Measurements from ENCODE around the gene DST. TPM values are rescaled to one million over a fixed set of nuclear protein-coding genes. Genes with fewer than 3 reads are reported as not detected.
A peak's percentile ranks its signal among the peaks of the same experiment; 100 is the strongest.

DST gene
- total RNA-seq, 1 experiment from 2014 or later, result 144 TPM

DNA sequence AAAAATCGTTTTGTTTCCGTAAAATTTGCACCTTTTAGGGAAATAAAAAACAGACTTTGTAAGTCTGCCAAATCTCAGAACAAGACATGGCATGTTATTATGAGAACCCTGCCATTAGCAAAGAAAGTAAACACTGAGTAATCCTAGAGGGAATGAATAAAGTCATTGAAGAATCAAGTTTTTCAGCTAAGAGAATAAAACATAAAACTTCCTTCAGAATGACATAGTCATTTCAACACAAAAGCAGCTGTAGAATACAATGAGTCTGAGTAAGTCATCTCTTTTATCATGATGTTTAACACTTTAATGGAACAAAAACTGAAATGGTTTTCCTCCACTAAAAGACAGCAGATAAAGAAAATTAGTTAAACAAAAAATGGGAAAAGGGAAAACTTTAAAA is 10.3 kb upstream of the DST start (continued):
- TF ChIP-seq, protein P1, sequence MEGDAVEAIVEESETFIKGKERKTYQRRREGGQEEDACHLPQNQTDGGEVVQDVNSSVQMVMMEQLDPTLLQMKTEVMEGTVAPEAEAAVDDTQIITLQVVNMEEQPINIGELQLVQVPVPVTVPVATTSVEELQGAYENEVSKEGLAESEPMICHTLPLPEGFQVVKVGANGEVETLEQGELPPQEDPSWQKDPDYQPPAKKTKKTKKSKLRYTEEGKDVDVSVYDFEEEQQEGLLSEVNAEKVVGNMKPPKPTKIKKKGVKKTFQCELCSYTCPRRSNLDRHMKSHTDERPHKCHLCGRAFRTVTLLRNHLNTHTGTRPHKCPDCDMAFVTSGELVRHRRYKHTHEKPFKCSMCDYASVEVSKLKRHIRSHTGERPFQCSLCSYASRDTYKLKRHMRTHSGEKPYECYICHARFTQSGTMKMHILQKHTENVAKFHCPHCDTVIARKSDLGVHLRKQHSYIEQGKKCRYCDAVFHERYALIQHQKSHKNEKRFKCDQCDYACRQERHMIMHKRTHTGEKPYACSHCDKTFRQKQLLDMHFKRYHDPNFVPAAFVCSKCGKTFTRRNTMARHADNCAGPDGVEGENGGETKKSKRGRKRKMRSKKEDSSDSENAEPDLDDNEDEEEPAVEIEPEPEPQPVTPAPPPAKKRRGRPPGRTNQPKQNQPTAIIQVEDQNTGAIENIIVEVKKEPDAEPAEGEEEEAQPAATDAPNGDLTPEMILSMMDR (IDR thresholded peaks at IDR 0.05 in 2 of 3, conservative IDR thresholded peaks at IDR 0.05 in 1 of 3; ENCODE audit: borderline replicate concordance in 1 of 3, insufficient read depth in 1 of 3, low read depth in 2 of 3, low read length in 2 of 3), result no peak

DNA sequence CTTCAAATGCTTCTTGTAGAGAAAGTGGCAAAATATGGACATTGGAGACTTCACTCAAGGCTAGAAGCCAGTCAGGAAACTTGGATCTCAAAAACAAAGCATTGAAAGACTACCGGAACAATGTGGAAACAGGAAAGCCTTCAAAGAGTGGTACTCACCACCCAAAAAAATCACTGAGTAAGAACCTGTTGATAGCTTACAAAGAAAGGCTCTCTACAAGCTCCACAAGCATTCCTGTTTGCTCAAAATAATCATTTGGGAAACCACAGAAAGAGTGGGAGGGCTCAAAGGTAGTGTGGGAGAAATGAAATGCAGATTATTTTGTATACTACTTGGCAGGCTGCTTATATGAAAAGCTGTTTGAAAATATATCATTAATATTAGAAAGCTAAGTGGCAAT is 9.5 kb upstream of the DST start:
- ChIA-PET CTCF (no interaction called here), RAD21 (ENCODE audit: low non-redundant PET in 1 of 2, low total read pairs in 2 of 2, uncharacterized antibody in 2 of 2, unreplicated experiment in 2 of 2) (no interaction called here), POLR2A (interaction anchor here (1.0 to 1.2 kb wide), 2 partner anchors 9 to 11 kb away, joined by 3 to 4 read pairs; no protein-coding TSS in a partner anchor)
- Histone ChIP-seq H3K9ac (ENCODE audit: low read length) (no peak overlapping the region), H3K36me3 (ENCODE audit: control insufficient read depth in 1 of 2, insufficient read depth in 2 of 2, low read length in 2 of 2) (peaks cover 0 to 10% of the 10 kb centered on the region in 2 experiments; a peak in 1 of 4 replicates), H3K9me3 (ENCODE audit: control insufficient read depth in 1 of 2, insufficient read depth in 1 of 2, low read depth in 1 of 2, low read length in 2 of 2) (no peaks in the 10 kb centered on the region), H4K20me1 (ENCODE audit: insufficient read depth) (no peaks in the 10 kb centered on the region), H3K4me2 (ENCODE audit: low read length) (peak overlapping the region; percentile 37), H3K27ac (ENCODE audit: low read depth, low read length) (peak overlapping the region; percentile 86), H3K27me3 (ENCODE audit: insufficient read depth, low read length) (no peaks in the 10 kb centered on the region), H2AFZ (ENCODE audit: low read depth, low read length, poor library complexity, severe bottlenecking) (no peak overlapping the region), H3K79me2 (ENCODE audit: insufficient read depth, low read length) (peaks cover 3% of the 10 kb centered on the region; the same call in 1 of the 2 replicates), H3K9me2 (ENCODE audit: insufficient read depth) (no peaks in the 10 kb centered on the region), H3K4me1 (ENCODE audit: control insufficient read depth in 1 of 2, insufficient read depth in 2 of 2, low read length in 2 of 2) (peaks cover 60 to 80% of the 10 kb centered on the region in 2 experiments), H3K4me3 (replicated peaks in 1 of 2; ENCODE audit: low read depth in 1 of 2, low read length in 2 of 2) (no peak overlapping the region)
- BruUV-seq (replicated peaks), result no TSS peak
- TF ChIP-seq SP1 (IDR thresholded peaks at IDR 0.05; ENCODE audit: low read depth) (peak; percentile 28; the same call in 1 of the 2 replicates), TCF7L2 (IDR thresholded peaks at IDR 0.05; ENCODE audit: borderline replicate concordance, extremely low read depth, insufficient read depth, insufficient read length) (no peak), ZFX (IDR thresholded peaks at IDR 0.05) (no peak), SRF (IDR thresholded peaks at IDR 0.05; ENCODE audit: low read depth) (no peak), EZH2 (IDR thresholded peaks at IDR 0.05) (no peak), ZNF274 (IDR thresholded peaks at IDR 0.05; ENCODE audit: low read depth, low read length) (no peak), FOSL1 (IDR thresholded peaks at IDR 0.05; ENCODE audit: low read depth) (no peak), EZH2phosphoT487 (IDR thresholded peaks at IDR 0.05; ENCODE audit: borderline replicate concordance) (no peak), YY1 (IDR thresholded peaks at IDR 0.05; ENCODE audit: extremely low read depth, insufficient replicate concordance, low read depth, low read length) (no peak), SIN3A (IDR thresholded peaks at IDR 0.05; ENCODE audit: low read depth) (no peak), EGR1 (IDR thresholded peaks at IDR 0.05; ENCODE audit: low read depth) (peak; percentile 41; the same call in 1 of the 2 replicates), POLR2AphosphoS5 (IDR thresholded peaks at IDR 0.05; ENCODE audit: low read depth, low read length) (no peak), CEBPB (IDR thresholded peaks at IDR 0.05; ENCODE audit: low read depth) (no peak)
- TF ChIP-seq, protein P1 (IDR thresholded peaks at IDR 0.05 in 2 of 3, conservative IDR thresholded peaks at IDR 0.05 in 1 of 3; ENCODE audit: borderline replicate concordance in 1 of 3, insufficient read depth in 1 of 3, low read depth in 2 of 3, low read length in 2 of 3), result no peak
- TF ChIP-seq, protein P2, sequence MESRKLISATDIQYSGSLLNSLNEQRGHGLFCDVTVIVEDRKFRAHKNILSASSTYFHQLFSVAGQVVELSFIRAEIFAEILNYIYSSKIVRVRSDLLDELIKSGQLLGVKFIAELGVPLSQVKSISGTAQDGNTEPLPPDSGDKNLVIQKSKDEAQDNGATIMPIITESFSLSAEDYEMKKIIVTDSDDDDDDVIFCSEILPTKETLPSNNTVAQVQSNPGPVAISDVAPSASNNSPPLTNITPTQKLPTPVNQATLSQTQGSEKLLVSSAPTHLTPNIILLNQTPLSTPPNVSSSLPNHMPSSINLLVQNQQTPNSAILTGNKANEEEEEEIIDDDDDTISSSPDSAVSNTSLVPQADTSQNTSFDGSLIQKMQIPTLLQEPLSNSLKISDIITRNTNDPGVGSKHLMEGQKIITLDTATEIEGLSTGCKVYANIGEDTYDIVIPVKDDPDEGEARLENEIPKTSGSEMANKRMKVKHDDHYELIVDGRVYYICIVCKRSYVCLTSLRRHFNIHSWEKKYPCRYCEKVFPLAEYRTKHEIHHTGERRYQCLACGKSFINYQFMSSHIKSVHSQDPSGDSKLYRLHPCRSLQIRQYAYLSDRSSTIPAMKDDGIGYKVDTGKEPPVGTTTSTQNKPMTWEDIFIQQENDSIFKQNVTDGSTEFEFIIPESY (IDR thresholded peaks at IDR 0.05; ENCODE audit: extremely low read depth, insufficient replicate concordance, low read length), result no peak
- TF ChIP-seq, protein P3, sequence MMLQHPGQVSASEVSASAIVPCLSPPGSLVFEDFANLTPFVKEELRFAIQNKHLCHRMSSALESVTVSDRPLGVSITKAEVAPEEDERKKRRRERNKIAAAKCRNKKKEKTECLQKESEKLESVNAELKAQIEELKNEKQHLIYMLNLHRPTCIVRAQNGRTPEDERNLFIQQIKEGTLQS (IDR thresholded peaks at IDR 0.05), result no peak
- DNase-seq (ENCODE audit: low read depth, low spot score), result no peak
- peak; percentile 66 for ATAC-seq
- intact Hi-C loops (cut with micrococcal nuclease), result loop anchor here (5.0 kb wide), 1 partner anchor 105 kb away; no protein-coding TSS in a partner anchor
